CD4-positive, alpha-beta T cell treated with Interleukin-6 at 100 ng/mL for 8 hours (primary cell): ENCODE results near the gene CAST.

Experiments
- DNase-seq: peaks from one replicate; pipeline ENCODE4 v3.0.0-alpha.2; 2020; ENCODE audit warnings: mixed read lengths, low spot score

CAST gene

GRCh38 chr5:96642281-96642640 lies 19.9 kb upstream of the CAST start:
- DNase-seq = no peak

DNA sequence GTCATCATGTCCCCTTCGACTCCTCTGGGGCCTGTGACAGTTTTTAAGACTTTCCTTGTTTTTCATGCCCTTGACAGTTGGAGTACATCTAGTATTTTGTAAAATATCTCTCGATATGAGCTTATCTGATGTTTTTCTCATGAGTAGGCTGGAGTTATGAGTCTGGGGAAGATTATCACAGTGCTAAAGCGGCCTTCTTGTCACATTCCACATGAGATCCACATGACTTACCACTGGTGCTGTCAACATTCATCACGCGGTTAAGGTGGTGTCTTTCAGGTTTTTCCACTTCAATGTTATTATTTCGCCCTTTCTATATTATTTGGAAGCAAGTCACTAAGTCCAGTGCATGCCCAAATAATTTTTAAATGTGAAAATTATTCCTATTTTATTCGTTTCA lies 17.1 kb upstream of the CAST start:
- DNase-seq = no peak

- DNase-seq = no peak
Measured at GRCh38 chr5:96648023-96648422, 14.2 kb upstream of the CAST start.

- DNase-seq = no peak
Measured at GRCh38 chr5:96648593-96648992, 13.6 kb upstream of the CAST start.

DNA sequence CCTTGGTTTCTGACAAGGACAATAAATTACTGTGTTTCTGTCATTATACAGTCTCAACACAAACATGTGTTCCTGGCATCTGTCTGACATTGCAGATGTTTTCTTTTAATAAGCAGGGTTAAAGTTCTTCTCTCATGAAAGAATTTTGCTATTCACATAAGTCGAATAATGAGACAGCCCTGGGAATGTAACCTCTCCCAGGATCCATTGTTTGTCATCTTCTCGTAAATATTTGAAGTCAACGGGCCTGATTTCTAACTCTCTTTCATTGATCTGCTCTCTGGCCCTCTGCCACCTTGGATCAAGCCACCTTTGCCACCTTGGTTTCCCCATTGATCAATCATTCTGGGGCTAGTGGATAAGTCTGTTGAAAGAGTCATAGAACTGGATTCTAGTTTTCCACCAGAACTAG lies 12.9 kb upstream of the CAST start:
- DNase-seq = no peak

GRCh38 chr5:96649681-96650540 lies 12.3 kb upstream of the CAST start:
- DNase-seq = no peak

GRCh38 chr5:96651047-96651446 lies 11.1 kb upstream of the CAST start:
- no peak for DNase-seq

DNA sequence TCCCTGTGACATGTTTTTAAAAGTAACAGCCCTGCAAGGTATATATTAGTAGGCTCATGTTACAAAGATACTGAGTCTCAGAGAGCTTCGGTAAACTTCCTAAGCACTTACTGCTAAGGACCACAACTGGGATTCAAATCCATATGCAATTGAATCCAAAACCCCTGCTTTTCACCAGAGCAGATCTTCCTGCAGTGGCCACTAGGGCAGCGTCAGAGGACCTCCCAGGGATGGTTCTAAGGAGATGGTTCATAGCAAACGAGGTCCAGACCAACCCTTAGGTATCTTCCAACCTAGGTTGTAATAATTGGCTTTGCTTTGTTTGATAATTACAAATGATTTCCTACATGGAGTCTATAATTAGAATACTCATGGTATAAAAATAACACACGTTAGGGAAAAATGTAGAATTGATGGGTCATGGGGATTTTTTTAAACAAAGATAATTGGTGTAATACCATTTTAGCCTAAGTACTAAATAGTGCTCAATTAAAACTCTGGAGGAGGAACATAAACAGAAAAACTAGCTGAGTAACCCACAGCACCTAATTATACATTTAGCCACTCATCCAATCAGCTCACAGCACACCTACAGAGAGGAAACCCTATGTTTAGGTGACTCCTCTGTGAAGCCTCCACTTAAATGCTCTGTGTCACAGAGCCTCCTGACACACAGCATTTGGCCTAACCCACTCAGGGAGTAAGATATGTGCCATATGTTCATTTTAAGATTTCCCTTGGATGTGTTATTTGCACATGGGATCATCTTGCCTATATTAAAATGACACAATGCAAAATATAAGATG lies 10.0 kb upstream of the CAST start:
- no peak for DNase-seq

- no peak for DNase-seq
Measured at GRCh38 chr5:96652769-96653454, 9.3 kb upstream of the CAST start.

DNA sequence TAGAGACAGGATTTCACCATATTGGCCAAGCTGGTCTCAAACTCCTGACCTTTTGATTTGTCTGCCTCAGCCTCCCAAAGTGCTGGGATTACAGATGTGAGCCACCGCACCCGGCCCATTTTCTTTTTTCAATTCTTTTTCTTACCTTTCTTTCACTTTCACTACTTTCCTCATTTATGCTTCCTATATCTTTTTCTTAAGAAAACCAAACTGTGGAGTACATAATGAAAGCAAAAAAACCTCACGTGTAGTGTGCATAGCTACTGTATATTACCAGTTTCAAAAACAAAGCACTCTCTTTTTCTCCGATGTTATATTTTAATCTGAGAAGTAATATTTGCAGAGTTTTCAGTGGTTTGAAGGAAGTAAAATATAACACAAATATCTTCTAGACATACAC lies 8.0 kb upstream of the CAST start:
- no peak for DNase-seq

GRCh38 chr5:96655085-96655484 lies 7.1 kb upstream of the CAST start:
- DNase-seq = no peak

GRCh38 chr5:96655506-96655905 lies 6.7 kb upstream of the CAST start:
- no peak for DNase-seq

- DNase-seq = peak; percentile 56
Measured at GRCh38 chr5:96657068-96657467, 5.1 kb upstream of the CAST start.

- no peak for DNase-seq
Measured at GRCh38 chr5:96658272-96658671, 3.9 kb upstream of the CAST start.

- DNase-seq = no peak
Measured at GRCh38 chr5:96659170-96659569, 3.0 kb upstream of the CAST start.

DNA sequence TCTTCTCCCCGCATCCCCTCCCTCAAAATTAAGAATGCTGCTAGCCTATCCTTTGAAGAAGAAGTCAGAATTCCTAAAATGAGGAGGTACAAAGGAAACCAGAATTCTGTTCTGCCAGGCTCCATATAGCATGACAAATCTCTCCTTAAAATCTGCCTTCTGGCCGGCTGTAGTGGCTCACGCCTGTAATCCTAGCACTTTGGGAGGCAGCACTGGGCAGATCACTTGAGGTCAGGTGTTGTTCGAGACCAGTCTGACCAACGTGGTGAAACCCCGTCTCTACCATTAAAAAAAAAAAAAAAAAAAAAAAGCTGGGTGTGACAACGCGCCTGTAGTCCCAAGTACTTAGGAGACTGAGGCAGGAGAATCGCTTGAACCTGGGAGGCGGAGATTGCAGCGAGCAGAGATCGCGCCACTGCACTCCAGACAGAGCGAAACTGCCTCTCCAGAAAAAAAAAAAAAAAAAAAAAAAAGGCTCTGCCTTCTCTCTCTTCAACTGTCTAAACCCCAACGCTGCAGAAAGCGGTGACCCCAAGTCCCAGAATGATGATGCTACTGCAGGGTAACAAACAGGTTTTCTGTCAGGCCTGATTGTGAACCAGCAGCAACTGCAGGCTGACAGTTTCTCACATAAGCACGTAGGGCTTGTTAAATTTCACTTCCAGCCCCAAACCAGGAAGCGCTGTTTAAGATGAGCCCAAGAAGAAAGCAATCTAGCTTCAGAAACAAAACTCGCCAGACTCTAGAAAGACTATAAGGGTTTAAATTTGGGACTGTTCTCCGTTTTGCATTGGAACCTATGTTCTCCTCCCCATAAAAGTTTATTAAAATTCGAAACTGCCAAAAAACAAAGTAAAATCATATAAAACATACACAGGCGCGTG lies 963 bp upstream of the CAST start:
- peak; percentile 30 for DNase-seq

GRCh38 chr5:96662725-96663518 lies 746 bp downstream of the CAST start:
- DNase-seq = peak; percentile 81

DNA sequence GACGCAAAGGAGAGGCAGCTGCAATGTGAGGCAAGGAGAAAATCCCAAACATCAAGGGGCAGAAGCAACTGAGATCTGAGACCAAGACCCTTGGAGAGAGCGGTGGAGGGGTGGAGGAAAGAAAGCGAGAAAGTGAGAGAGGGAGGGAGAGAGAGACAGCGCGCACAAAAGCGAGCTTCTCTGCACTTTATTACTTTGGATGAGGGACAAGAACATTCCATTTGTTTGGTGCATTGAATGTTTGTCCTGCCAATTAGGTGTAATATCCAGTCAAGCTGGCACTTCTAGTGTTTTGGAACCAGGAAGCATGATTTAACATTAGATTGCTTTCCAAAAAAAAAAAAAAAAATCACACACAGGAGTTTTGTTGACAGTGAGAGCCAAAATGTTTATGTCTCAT lies 1.4 kb downstream of the CAST start:
- no peak for DNase-seq

DNA sequence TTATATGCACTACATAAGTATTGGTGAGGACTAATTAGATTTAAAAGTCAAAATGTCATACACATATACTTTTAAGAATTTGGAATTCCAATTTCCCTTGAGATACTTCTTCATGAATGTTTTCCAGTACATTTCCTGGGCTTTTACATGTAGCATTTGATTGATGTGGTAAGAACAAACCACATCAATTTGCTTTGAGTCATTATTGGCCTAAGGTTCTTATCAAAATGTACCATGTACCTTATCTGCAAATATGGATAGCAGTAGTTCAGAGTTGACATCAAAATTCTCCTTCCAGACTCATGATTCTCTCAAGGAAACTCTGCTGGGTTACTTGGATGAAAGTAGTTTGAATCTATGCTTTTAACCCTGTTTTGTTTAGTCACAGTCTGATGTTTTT lies 2.5 kb downstream of the CAST start:
- peak; percentile 19 for DNase-seq

DNA sequence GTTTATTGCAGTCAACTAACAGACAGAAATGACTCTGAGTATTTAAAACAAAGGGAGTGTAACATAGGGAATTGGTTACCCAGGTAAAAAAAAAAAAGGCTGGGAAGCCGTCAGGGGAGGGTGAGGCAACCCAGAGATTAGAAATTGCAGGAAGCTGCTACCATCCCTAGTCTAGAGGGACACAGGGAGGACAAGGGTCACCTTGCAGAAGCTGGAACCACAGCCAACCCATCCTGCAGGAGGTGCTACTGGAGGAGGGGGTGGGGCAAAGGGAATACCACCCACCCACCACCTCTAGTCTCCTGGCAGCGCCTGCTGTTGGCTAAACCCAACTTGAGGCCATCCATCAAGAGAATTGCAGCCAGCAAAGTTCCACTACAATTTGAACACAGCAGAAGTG lies 6.5 kb downstream of the CAST start:
- no peak for DNase-seq

DNA sequence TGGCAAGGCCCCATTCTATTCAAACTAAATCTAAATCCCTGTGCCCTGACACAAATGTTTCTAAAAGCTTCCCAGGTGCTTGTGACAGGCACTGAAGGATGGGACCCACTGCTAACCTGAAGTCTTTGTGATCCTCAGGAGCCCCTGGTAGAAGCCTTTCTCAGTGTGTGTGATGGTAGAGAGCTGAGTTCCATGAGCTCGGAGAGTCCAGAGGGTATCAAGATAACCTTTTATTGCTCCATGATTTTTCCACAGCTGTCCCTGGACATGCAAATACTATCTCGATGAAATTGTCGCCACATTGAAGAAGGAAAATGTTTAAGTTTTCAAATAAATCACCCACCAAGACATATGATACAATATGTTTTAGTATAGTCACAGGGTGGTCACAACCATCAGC lies 7.7 kb downstream of the CAST start:
- DNase-seq = no peak
